Heart right ventricle (tissue), 16 donors: Measurements from ENCODE around the gene PLTP. TPM values are rescaled to one million over a fixed set of nuclear protein-coding genes. Genes with fewer than 3 reads are reported as not detected.
"Not testable (repeated sequence)": the region's sequence is repeated elsewhere in the genome, so short reads cannot be mapped to it uniquely, and the experiment has no call there.

ENCODE experiments used
- ATAC-seq, 8 donors: fragments of 200-7000 bp; cut with Tn5 transposase; one replicate each; pipeline ENCODE4 v1.9.1; 2020; ENCODE audit warnings: mild to moderate bottlenecking in 8 of 8, moderate library complexity in 8 of 8, moderate number of reproducible peaks in 1 of 8
- DNase-seq, 2 donors: peaks; one replicate each; pipeline ENCODE4 v3.0.0-alpha.2; 2020
- H3K27ac ChIP-seq, 10 donors: fragments of 200-600 bp; sonication (generic) in 2 of 10; one replicate each; pipeline versions ENCODE4 v1.5.0 to v1.8.0; 2020 to 2022; ENCODE audit warnings: mild to moderate bottlenecking in 3 of 10
- H3K27me3 ChIP-seq, 7 donors: fragments of 200-600 bp; one replicate each; pipeline ENCODE4 v1.8.0; 2021 to 2022; ENCODE audit warnings: mild to moderate bottlenecking in 2 of 7
- H3K36me3 ChIP-seq, 9 donors: fragments of 200-600 bp; sonication (generic) in 1 of 9; one replicate each; pipeline versions ENCODE4 v1.5.0 to v1.8.0; 2020 to 2022; ENCODE audit warnings: mild to moderate bottlenecking in 2 of 9
- H3K4me1 ChIP-seq, 9 donors: fragments of 200-600 bp; sonication (generic) in 1 of 9; one replicate each; pipeline versions ENCODE4 v1.5.0 to v1.8.0; 2020 to 2022; ENCODE audit warnings: mild to moderate bottlenecking in 4 of 9
- H3K4me3 ChIP-seq, 10 donors: fragments of 200-600 bp; sonication (generic) in 2 of 10; one replicate each; pipeline versions ENCODE4 v1.5.0 to v1.8.0; 2020 to 2022; ENCODE audit warnings: mild to moderate bottlenecking in 7 of 10, moderate library complexity in 2 of 10
- H3K9me3 ChIP-seq, 11 donors: fragments of 200-600 bp in 10 of 11; sonication (generic) in 2 of 11; one replicate each; pipeline versions ENCODE4 v1.5.0 to v1.8.0; 2013 to 2022; ENCODE audit warnings: mild to moderate bottlenecking in 2 of 11, control low read depth in 1 of 11, moderate library complexity in 1 of 11
- WGBS, 2 donors: extraction: QIAGEN DNeasy Blood & Tissue Kit; methylation state at CpG; one replicate each; pipeline ENCODE4 v1.1.7; 2013; ENCODE audit warnings: inconsistent platforms in 1 of 2; 5-methylcytosine and 5-hydroxymethylcytosine counted together
- intact Hi-C, 10 donors: fragments of 100-400 bp; cut with DNase I; formaldehyde crosslinking; loops; one replicate each; pipeline versions ENCODE4 v1.11.1 to v1.14.2; 2022
- polyA plus RNA-seq, 2 donors: library from polyadenylated mRNA; stranded (reverse); fragments of 200-250 nt; gene quantifications; one replicate each; pipeline ENCODE4 v1.2.3, GENCODE V29; 2013
- total RNA-seq, 10 donors: library from RNA; stranded (reverse); fragmentation: NEBNext Ultra II Directional in 3 of 10; extraction: Animal tissue kit (Norgen Biotek cat#: 25700) in 3 of 10; gene quantifications; one replicate each; pipeline versions ENCODE4 v1.2.1 to v1.2.4, GENCODE V29; 2021 to 2023
- TF ChIP-seq, protein P1 (sequence below), 9 donors: fragments of 200-600 bp; sonication (generic) in 2 of 9; IDR thresholded peaks; one replicate each; pipeline versions ENCODE4 v1.5.0 to v1.8.0; 2021 to 2022; ENCODE audit warnings: antibody characterized with exemption in 9 of 9, mild to moderate bottlenecking in 5 of 9, moderate library complexity in 1 of 9
- donor health status: Arrhythmogenic right ventricular cardiomyopathy.
- donor health status: ischemic (EF 13 %, LVEDD 7.1; RV severe dilation, severe dysfunction).
- donor health status: healthy with polysubstance abuse.
- donor health status: DM: no; HTN: yes; CAD: no.
- donor health status: DM: no; HTN: no; CAD: no.
- donor health status: ischemic (EF 25% LVEDD 6.9; RV normal size, moderate dysfunction).
- donor health status: ischemic (EF 25% LVEDD 5.7; RV mildly dilated, moderate dysfunction).
- donor health status: healthy.
- donor health status: DM: yes; HTN: yes; CAD: no.
- donor health status: Ischemic cardiomyopathy.
- donor health status: ischemic (EF 35%, LVEDD 5.7; RV mildly dilated, moderate dysfunction).
- donor health status: nonischemic (EF 11% LVEDD 7.7; RV severe dilation, severe dysfunction).
- donor health status: DM: yes; HTN: yes; CAD: no.
- donor health status: PGD.
- donor health status: ischemic (EF 29% LVEDD 5.4; RV normal size, mild dysfunction).
- donor health status: nonischemic (EF 23%, LVEDD 6.1; RV moderate dilation, normal function).

The PLTP gene
- total and polyA plus RNA-seq, 12 donors = 10.7 to 230 (median 40.4) TPM

DNA sequence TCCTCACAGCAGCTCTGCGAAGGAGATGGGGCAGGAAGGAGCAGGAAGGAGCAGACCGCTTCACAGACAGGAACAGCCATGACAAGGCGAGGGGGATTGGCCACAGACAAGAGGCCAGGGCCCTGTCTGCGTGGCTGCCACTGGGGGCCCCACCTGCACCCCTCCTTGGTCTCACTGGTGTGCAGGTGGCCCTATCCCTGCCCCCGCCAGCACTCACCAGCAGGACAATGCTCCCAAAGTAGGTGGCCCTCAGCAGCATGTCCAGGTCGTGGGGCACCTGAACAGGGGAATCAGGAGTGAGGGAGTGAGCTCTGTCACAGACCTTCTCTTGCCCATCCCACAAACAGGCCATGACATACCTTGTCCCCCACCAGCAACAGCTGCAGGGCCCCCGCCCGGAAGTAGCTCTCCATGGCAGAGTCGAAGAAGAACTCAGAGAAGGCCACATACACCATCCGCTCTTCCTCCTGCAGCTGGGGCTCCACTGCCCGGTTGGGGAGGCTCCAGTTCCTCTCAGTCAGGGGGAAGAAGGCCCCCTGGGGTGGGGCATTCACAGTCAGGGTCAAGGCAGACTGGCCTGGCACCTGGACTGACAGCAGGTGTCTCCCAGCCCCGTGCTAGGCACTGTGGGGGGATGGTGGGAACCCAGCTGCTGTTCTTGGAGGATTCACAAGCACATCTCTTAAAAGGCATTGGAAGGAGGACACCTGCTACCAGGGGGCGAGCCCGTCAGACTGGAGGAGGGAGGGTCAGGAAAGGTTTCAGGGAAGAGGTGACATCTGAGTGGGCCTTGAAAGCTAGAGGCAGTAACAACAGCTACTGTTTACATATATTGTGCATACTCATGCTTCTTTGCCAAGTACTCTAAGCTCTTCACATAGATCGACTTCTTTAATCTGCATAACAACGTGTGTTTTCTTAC is 7.1 kb downstream of the PLTP start:
- 87 to 88% methylated on average over 16 of the region's 16 CpGs for WGBS, 2 donors
- no peaks in the 10 kb centered on the region for H3K27me3 ChIP-seq
- peaks cover 0 to 8% (median 0%) of the 10 kb centered on the region in 9 donors for H3K4me1 ChIP-seq
- ATAC-seq (peak in 1 of 8 donors; percentile 16), DNase-seq (no peak)
- H3K9me3 ChIP-seq = no peaks in the 10 kb centered on the region
- no peak overlapping the region for H3K27ac ChIP-seq
- TF ChIP-seq, protein P1, sequence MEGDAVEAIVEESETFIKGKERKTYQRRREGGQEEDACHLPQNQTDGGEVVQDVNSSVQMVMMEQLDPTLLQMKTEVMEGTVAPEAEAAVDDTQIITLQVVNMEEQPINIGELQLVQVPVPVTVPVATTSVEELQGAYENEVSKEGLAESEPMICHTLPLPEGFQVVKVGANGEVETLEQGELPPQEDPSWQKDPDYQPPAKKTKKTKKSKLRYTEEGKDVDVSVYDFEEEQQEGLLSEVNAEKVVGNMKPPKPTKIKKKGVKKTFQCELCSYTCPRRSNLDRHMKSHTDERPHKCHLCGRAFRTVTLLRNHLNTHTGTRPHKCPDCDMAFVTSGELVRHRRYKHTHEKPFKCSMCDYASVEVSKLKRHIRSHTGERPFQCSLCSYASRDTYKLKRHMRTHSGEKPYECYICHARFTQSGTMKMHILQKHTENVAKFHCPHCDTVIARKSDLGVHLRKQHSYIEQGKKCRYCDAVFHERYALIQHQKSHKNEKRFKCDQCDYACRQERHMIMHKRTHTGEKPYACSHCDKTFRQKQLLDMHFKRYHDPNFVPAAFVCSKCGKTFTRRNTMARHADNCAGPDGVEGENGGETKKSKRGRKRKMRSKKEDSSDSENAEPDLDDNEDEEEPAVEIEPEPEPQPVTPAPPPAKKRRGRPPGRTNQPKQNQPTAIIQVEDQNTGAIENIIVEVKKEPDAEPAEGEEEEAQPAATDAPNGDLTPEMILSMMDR (IDR thresholded peaks at IDR 0.05) = no peak
- H3K4me3 ChIP-seq = no peak overlapping the region
- peaks cover 0 to 98% (median 10%) of the 10 kb centered on the region in 9 donors for H3K36me3 ChIP-seq
- intact Hi-C loops = no loop called here

DNA sequence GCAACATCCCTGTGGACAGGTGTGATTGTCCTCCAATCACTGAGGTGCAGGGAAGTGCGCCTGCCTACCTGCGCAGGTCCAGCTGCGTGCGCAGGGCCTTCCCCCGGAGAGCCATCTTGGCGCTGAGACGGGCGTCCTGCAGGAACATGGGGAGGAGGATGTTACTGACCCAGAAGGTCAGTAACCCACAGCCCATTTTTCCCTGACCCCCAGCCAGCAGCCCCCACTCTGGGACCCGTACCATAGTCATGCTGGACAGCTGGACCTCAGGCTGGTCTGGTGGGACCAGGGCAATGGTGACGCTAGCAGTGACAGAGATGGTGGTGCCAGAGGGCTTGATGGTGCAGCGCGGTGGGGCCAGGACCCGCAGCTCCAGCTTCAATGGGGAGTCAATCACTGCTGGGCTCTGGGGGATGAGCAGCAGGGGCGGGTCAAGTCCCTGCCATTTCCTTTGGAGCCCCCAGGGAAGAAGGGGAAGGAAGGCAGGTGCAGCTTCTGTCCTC is 9.7 kb downstream of the PLTP start:
- Histone ChIP-seq H3K4me1 (no peaks in the 10 kb centered on the region), H3K27me3 (no peaks in the 10 kb centered on the region), H3K4me3 (no peak overlapping the region), H3K36me3 (peaks cover 0 to 100% (median 28%) of the 10 kb centered on the region in 9 donors), H3K9me3 (no peaks in the 10 kb centered on the region), H3K27ac (no peak overlapping the region)
- WGBS, 2 donors = 86 to 90% methylated on average over 14 of the region's 14 CpGs
- TF ChIP-seq, protein P1 (IDR thresholded peaks at IDR 0.05) = no peak
- intact Hi-C loops = no loop called here
- ATAC-seq (no peak), DNase-seq (no peak)

DNA sequence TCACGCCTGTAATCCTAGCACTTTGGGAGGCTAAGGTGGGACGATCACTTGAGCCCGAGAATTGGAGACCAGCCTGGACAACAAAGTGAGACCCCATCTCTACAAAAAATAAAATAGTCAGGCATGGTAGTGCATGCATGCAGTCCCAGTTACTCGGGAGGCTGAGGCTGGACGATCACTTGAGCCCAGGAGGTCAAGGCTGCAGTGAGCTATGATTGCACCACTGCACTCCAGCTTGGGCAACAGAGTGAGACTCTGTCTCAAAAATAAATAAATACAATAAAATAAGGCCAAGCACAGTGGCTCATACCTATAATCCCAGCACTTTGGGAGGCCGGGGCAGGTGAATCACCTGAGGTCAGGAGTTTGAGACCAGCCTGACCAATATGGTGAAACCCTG is 10.6 kb downstream of the PLTP start:
- intact Hi-C loops = not testable (repeated sequence)
- H3K36me3 ChIP-seq = peaks cover 0 to 100% (median 37%) of the 10 kb centered on the region in 9 donors

DNA sequence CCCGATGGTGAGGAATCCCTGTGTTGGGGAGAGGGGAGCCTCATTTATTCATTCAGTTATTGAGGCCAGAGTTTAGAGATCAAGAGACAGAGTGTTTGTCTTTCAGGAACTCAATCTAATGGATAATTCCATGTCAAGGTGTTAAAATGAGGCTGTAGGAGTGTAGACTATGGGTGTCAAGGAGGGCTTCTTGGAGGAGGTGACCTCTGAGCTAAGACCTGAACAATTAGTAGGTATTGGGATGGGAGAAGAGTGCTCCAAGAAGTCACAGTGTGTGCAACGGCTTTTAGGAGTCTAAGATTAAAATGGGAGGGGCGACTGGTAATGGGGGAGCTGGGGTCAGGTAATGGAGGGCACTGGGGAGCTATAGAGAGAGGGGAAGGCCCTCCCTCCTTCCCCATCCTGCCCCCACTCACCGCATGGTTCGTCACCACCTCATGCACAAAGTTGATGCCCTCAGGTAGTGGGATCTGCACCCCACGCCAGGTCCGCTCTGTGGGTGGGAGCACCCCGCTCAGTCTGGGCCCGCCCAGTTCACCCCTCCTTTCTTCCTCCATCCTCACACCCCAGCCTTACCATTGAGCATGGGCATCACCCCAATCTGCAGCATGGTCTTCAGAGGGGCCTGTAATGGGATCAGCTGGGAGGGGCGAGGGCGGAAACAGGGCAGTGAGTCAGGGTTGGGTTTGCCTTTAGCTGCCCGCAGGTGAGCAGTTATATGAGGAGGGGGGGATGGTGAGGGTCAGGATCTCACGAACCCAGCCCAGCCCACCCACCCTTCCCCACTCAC is 12.7 kb downstream of the PLTP start:
- no peaks in the 10 kb centered on the region for H3K27me3 ChIP-seq
- peaks cover 0 to 100% (median 56%) of the 10 kb centered on the region in 9 donors for H3K36me3 ChIP-seq
- ATAC-seq (peak in 1 of 8 donors; percentile 6), DNase-seq (no peak)
- intact Hi-C loops = loop anchor here in 1 of 10 donors (10.0 kb wide), 1 partner anchor 66 kb away; no protein-coding TSS in a partner anchor
- TF ChIP-seq, protein P1 (IDR thresholded peaks at IDR 0.05) = no peak
- no peaks in the 10 kb centered on the region for H3K9me3 ChIP-seq
- H3K4me1 ChIP-seq = no peaks in the 10 kb centered on the region
- WGBS, 2 donors = 88 to 92% methylated on average over 13 of the region's 13 CpGs
- H3K4me3 ChIP-seq = no peak overlapping the region
- no peak overlapping the region for H3K27ac ChIP-seq

More for the DNA sequence above, 10.6 kb downstream of the PLTP start:
- H3K9me3 ChIP-seq, DNase-seq, H3K27me3 ChIP-seq, ATAC-seq, H3K27ac ChIP-seq, H3K4me3 ChIP-seq, H3K4me1 ChIP-seq: not testable (repeated sequence)
- 96 to 97% methylated on average over 6 of the region's 6 CpGs for WGBS, 2 donors
